Measurements from ENCODE around the gene KATNB1. TPM values are rescaled to one million over a fixed set of nuclear protein-coding genes. Genes with fewer than 3 reads are reported as not detected.

The KATNB1 gene, protein sequence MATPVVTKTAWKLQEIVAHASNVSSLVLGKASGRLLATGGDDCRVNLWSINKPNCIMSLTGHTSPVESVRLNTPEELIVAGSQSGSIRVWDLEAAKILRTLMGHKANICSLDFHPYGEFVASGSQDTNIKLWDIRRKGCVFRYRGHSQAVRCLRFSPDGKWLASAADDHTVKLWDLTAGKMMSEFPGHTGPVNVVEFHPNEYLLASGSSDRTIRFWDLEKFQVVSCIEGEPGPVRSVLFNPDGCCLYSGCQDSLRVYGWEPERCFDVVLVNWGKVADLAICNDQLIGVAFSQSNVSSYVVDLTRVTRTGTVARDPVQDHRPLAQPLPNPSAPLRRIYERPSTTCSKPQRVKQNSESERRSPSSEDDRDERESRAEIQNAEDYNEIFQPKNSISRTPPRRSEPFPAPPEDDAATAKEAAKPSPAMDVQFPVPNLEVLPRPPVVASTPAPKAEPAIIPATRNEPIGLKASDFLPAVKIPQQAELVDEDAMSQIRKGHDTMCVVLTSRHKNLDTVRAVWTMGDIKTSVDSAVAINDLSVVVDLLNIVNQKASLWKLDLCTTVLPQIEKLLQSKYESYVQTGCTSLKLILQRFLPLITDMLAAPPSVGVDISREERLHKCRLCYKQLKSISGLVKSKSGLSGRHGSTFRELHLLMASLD
- total RNA-seq (2021; ENCODE audit: unreplicated experiment) (8.1 TPM), Bru-seq, nascent RNA (percentile 40 among the genes with signal in this experiment), BruChase-seq, experiment 1, labeled RNA remaining after a 2-hour chase (percentile 37 among the genes with signal in this experiment), BruChase-seq, experiment 2, labeled RNA remaining after a 6-hour chase (percentile 37 among the genes with signal in this experiment)
- polyA plus RNA-seq (2012; ENCODE audit: insufficient read length): 13.4 TPM
- long read RNA-seq, partial matches to known transcripts: 5 of 15 reads
- long read RNA-seq, other reads (novel, unspliced or antisense): 7 of 15 reads

DNA sequence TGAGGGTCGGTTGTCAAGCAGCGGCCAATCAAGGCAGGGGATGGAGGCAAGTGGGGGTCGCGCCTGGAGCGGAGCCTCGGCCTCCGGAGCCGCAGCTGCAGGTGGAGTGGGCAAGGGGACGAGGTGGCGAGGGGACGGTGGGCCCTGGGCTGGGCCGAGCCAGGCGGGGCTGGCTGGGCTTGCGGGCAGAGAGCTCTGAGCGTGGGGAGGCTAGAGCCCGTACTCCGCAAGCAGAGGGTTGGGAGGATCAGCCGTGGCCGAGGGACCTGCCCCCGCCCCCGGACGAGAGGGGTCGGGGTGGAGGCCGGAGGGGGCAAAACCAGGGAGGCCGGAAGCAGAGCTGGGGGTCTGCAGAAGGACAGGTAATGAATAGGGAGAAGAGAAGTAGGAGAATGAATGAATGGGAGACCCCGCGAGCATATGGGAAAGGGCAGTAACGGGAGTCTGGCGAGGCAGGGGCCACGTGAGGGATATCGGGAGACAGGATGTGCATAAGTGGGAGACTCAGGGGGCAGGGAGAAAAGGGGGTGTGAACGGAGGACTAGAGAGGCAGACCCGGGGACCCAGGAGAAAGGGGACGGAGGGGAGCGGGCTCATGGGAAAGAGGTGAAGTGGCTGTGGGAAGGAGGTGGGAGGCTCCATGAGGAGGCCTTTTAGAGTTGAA is at the start of gene KATNB1:
Gene KATNB1 (plus strand): TSS at position 16 of the 664 bp plus-strand sequence. CDS start 1,474 bp downstream, outside the sequence.
- intact Hi-C loops (cut with micrococcal nuclease; ENCODE audit: unreplicated experiment) (loop anchor here (5.0 kb wide), 1 partner anchor 144 kb away; no protein-coding TSS in a partner anchor), in situ Hi-C loops (cut with HindIII; ENCODE audit: low pct_unique_long_range_greater_than_20kb, low sequenced_read_pairs) (no loop called here)
- no TSS peak for BruUV-seq (replicated peaks)
- no peaks in the 10 kb centered on the region for H3K9me3 ChIP-seq (ENCODE audit: control insufficient read depth, insufficient read depth, low read depth, low read length)
- ChIA-PET POLR2A (interaction anchor here (0.8 kb wide), 1 partner anchor 94 kb away, joined by 3 read pairs; no protein-coding TSS in a partner anchor), CTCF (interaction anchor here (0.6 to 1.2 kb wide), 6 partner anchors 13 to 763 kb away, joined by 3 to 17 read pairs (median 4); partner anchors contain the start of gene DRC7)
- no peak for DNase-seq (ENCODE audit: low read depth, low spot score)
- H3K4me3 ChIP-seq (ENCODE audit: low read depth in 2 of 2, low read length in 2 of 2): peak within 1 kb of the TSS; percentile 75 to 81
- peak; percentile 48 for ATAC-seq
- TF ChIP-seq, protein P1, sequence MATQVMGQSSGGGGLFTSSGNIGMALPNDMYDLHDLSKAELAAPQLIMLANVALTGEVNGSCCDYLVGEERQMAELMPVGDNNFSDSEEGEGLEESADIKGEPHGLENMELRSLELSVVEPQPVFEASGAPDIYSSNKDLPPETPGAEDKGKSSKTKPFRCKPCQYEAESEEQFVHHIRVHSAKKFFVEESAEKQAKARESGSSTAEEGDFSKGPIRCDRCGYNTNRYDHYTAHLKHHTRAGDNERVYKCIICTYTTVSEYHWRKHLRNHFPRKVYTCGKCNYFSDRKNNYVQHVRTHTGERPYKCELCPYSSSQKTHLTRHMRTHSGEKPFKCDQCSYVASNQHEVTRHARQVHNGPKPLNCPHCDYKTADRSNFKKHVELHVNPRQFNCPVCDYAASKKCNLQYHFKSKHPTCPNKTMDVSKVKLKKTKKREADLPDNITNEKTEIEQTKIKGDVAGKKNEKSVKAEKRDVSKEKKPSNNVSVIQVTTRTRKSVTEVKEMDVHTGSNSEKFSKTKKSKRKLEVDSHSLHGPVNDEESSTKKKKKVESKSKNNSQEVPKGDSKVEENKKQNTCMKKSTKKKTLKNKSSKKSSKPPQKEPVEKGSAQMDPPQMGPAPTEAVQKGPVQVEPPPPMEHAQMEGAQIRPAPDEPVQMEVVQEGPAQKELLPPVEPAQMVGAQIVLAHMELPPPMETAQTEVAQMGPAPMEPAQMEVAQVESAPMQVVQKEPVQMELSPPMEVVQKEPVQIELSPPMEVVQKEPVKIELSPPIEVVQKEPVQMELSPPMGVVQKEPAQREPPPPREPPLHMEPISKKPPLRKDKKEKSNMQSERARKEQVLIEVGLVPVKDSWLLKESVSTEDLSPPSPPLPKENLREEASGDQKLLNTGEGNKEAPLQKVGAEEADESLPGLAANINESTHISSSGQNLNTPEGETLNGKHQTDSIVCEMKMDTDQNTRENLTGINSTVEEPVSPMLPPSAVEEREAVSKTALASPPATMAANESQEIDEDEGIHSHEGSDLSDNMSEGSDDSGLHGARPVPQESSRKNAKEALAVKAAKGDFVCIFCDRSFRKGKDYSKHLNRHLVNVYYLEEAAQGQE (IDR thresholded peaks at IDR 0.05; ENCODE audit: insufficient read depth in 1 of 2, low read depth in 2 of 2, low read length in 1 of 2): no peak
- TF ChIP-seq TCF7L2 (IDR thresholded peaks at IDR 0.05; ENCODE audit: low read depth, low read length): 0 out of 2 replicates have a peak, but pooled peaks have one; percentile 1
- peak within 1 kb of the TSS; percentile 93 for H3K27ac ChIP-seq (ENCODE audit: low read length)
- peaks cover 4% of the 10 kb centered on the region for H3K4me1 ChIP-seq (ENCODE audit: control insufficient read depth, insufficient read depth, low read length)
- peaks cover 3% of the 10 kb centered on the region; the same call in 1 of the 2 replicates for H3K36me3 ChIP-seq (ENCODE audit: control insufficient read depth, insufficient read depth, low read length)
- H3K27me3 ChIP-seq (ENCODE audit: control insufficient read depth, insufficient read depth, low read length): no peaks in the 10 kb centered on the region

DNA sequence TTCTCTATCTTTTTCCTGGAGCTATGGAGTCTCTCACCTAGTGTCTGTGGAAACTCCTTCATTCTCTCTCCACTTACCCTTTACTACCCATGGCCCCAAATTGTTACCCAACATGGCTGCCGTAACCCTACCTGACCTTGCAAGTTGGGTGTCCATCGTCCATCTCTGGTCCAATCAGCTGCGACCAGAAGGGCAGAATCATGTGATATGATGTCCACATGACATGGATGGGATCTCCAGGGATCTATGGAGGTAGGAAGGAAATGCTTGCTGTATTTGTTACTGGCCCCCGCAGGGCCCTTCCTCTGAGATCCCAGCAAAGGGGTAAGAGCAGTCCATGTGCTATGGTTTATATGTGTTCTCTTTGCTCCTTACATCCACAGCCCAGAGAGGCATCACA is 49.0 kb upstream of the KATNB1 start:
- Histone ChIP-seq H3K27ac (ENCODE audit: low read length) (no peak overlapping the region), H3K9me3 (ENCODE audit: control insufficient read depth, insufficient read depth, low read depth, low read length) (no peaks in the 10 kb centered on the region), H3K36me3 (ENCODE audit: control insufficient read depth, insufficient read depth, low read length) (no peaks in the 10 kb centered on the region), H3K27me3 (ENCODE audit: control insufficient read depth, insufficient read depth, low read length) (no peaks in the 10 kb centered on the region), H3K4me3 (ENCODE audit: low read depth in 2 of 2, low read length in 2 of 2) (no peak overlapping the region), H3K4me1 (ENCODE audit: control insufficient read depth, insufficient read depth, low read length) (no peaks in the 10 kb centered on the region)
- in situ Hi-C loops (cut with HindIII; ENCODE audit: low pct_unique_long_range_greater_than_20kb, low sequenced_read_pairs): no loop called here
- no peak for DNase-seq (ENCODE audit: low read depth, low spot score)
- intact Hi-C loops (cut with micrococcal nuclease; ENCODE audit: unreplicated experiment): no loop called here
- POLR2A ChIA-PET: no interaction called here
- CTCF ChIA-PET: no interaction called here
- TF ChIP-seq TCF7L2 (IDR thresholded peaks at IDR 0.05; ENCODE audit: low read depth, low read length): no peak
- no peak for TF ChIP-seq POLR2AphosphoS5 (IDR thresholded peaks at IDR 0.05; ENCODE audit: low read depth, low read length)
- TF ChIP-seq, protein P1 (IDR thresholded peaks at IDR 0.05; ENCODE audit: insufficient read depth in 1 of 2, low read depth in 2 of 2, low read length in 1 of 2): no peak
- TF ChIP-seq SIN3A (IDR thresholded peaks at IDR 0.05; ENCODE audit: borderline replicate concordance, insufficient read depth, low read depth, low read length): no peak
- BruUV-seq (replicated peaks): no TSS peak
- no peak for ATAC-seq
